Upper lobe of left lung (tissue), 4 donors: ENCODE measurements around the gene ERRFI1.

Source experiments
- CTCF ChIP-seq, 6 experiments: fragments of 450-650 bp in 4 of 6; fragments of 200-600 bp in 2 of 6; sonication (generic) in 2 of 6; IDR thresholded peaks; one replicate each; pipeline ENCODE4 v1.5.1; 2016 to 2019; ENCODE audit warnings: antibody characterized with exemption in 6 of 6
- POLR2A ChIP-seq, 4 donors: fragments of 450-650 bp; IDR thresholded peaks; one replicate each; pipeline ENCODE4 v1.5.1; 2016 to 2017; ENCODE audit warnings: antibody characterized with exemption in 4 of 4, mild to moderate bottlenecking in 2 of 4
- POLR2AphosphoS5 ChIP-seq, 2 donors: sonication (generic); formaldehyde crosslinking; IDR thresholded peaks; one replicate each; pipeline ENCODE4 v1.5.1; 2017; ENCODE audit warnings: antibody characterized with exemption in 2 of 2

GRCh38 chr1:8006037-8006963 is 19.8 kb downstream of the ERRFI1 start:
- TF ChIP-seq POLR2A (IDR thresholded peaks at IDR 0.05) = no peak
- no peak for TF ChIP-seq CTCF (IDR thresholded peaks at IDR 0.05)
- no peak for TF ChIP-seq POLR2AphosphoS5 (IDR thresholded peaks at IDR 0.05)
